ENCODE measurements around the gene APC2.

The APC2 gene

GRCh38 chr19:1410789-1411188 is 39.1 kb upstream of the APC2 start:
- no peak overlapping the region for H3K4me3 ChIP-seq (ENCODE audit: low read depth, low read length)
- no peak for TF ChIP-seq CTCF (IDR thresholded peaks at IDR 0.05; ENCODE audit: insufficient read depth, low read depth, low read length, missing control alignments)
- no peak for DNase-seq (ENCODE audit: low read depth)

GRCh38 chr19:1411255-1412191 is 38.4 kb upstream of the APC2 start:
- DNase-seq (ENCODE audit: low read depth) = no peak
- no peak for TF ChIP-seq CTCF (IDR thresholded peaks at IDR 0.05; ENCODE audit: insufficient read depth, low read depth, low read length, missing control alignments)
- no peak overlapping the region for H3K4me3 ChIP-seq (ENCODE audit: low read depth, low read length)

GRCh38 chr19:1412323-1412923 is 37.5 kb upstream of the APC2 start:
- DNase-seq (ENCODE audit: low read depth) = no peak
- no peak for TF ChIP-seq CTCF (IDR thresholded peaks at IDR 0.05; ENCODE audit: insufficient read depth, low read depth, low read length, missing control alignments)
- no peak overlapping the region for H3K4me3 ChIP-seq (ENCODE audit: low read depth, low read length)

- H3K4me3 ChIP-seq (ENCODE audit: low read depth, low read length) = no peak overlapping the region
- no peak for TF ChIP-seq CTCF (IDR thresholded peaks at IDR 0.05; ENCODE audit: insufficient read depth, low read depth, low read length, missing control alignments)
- DNase-seq (ENCODE audit: low read depth) = peak; percentile 56
Measured at GRCh38 chr19:1412995-1413800, 36.7 kb upstream of the APC2 start.

GRCh38 chr19:1416014-1416841 is 33.7 kb upstream of the APC2 start:
- TF ChIP-seq CTCF (IDR thresholded peaks at IDR 0.05; ENCODE audit: insufficient read depth, low read depth, low read length, missing control alignments) = no peak
- H3K4me3 ChIP-seq (ENCODE audit: low read depth, low read length) = no peak overlapping the region
- no peak for DNase-seq (ENCODE audit: low read depth)

GRCh38 chr19:1417145-1417544 is 32.8 kb upstream of the APC2 start:
- no peak for DNase-seq (ENCODE audit: low read depth)
- no peak overlapping the region for H3K4me3 ChIP-seq (ENCODE audit: low read depth, low read length)
- no peak for TF ChIP-seq CTCF (IDR thresholded peaks at IDR 0.05; ENCODE audit: insufficient read depth, low read depth, low read length, missing control alignments)

Data from GM12865 (cell line).